Ovary (tissue), 9 donors: ENCODE results near the gene GGA1. TPM values are rescaled to one million over a fixed set of nuclear protein-coding genes. Genes with fewer than 3 reads are reported as not detected.

ENCODE experiments used
- DNase-seq, 5 donors: peaks; one replicate each; pipeline ENCODE4 v3.0.0-alpha.2; 2019 to 2020
- H3K27ac ChIP-seq, 2 donors: fragments of 200-600 bp; one replicate each; pipeline versions ENCODE4 v1.5.1 to v1.8.0; 2019 to 2022
- H3K27me3 ChIP-seq: fragments of 200-600 bp; one replicate; pipeline ENCODE4 v1.8.0; 2022
- H3K36me3 ChIP-seq: fragments of 200-600 bp; sonication (generic); one replicate; pipeline ENCODE4 v1.5.1; 2019
- H3K4me1 ChIP-seq: one replicate; pipeline ENCODE4 v1.8.1; 2013; ENCODE audit warnings: mild to moderate bottlenecking, moderate library complexity; ENCODE audit not compliant: insufficient read depth
- H3K4me3 ChIP-seq: fragments of 200-600 bp; sonication (generic); one replicate; pipeline ENCODE4 v1.5.1; 2017
- H3K9me3 ChIP-seq, 2 donors: fragments of 200-600 bp in 1 of 2; sonication (generic) in 1 of 2; one replicate each; pipeline versions ENCODE4 v1.5.1 to v1.8.1; 2013 to 2019; ENCODE audit warnings: mild to moderate bottlenecking in 1 of 2, moderate library complexity in 1 of 2
- EP300 ChIP-seq: sonication (generic); formaldehyde crosslinking; IDR thresholded peaks from one replicate; pipeline ENCODE4 v1.6.1; 2017; ENCODE audit warnings: antibody characterized with exemption
- POLR2A ChIP-seq: fragments of 450-650 bp; IDR thresholded peaks from one replicate; pipeline ENCODE4 v1.6.1; 2017; ENCODE audit warnings: antibody characterized with exemption, mild to moderate bottlenecking, moderate library complexity
- WGBS, 3 donors: extraction: QIAGEN DNeasy Blood & Tissue Kit in 1 of 3; methylation state at CpG; one replicate each; pipeline versions ENCODE4 v1.1.5 to v1.1.7; 2013 to 2017; 5-methylcytosine and 5-hydroxymethylcytosine counted together
- intact Hi-C, 4 donors: fragments of 100-400 bp; cut with DNase I; formaldehyde crosslinking; loops; one replicate each; pipeline versions ENCODE4 v1.11.0 to v1.15.1; 2022 to 2023
- polyA plus RNA-seq, 2 donors: library from polyadenylated mRNA; stranded (reverse); fragments of 200-250 nt in 1 of 2; fragments of 350-450 nt in 1 of 2; fragmentation: Illumina TruSeq in 1 of 2; extraction: RNeasy Lipid Tissue Mini Kit (QIAGEN cat#74804) in 1 of 2; gene quantifications; one replicate each; pipeline ENCODE4 v1.2.3, GENCODE V29; 2013 to 2014
- total RNA-seq, 7 donors: library from RNA; depleted of rRNA in 2 of 7; stranded (reverse); fragments of >200 nt in 2 of 7; fragmentation: NEBNext Ultra II Directional in 3 of 7; extraction: Animal tissue kit (Norgen Biotek cat#: 25700) in 3 of 7; gene quantifications; one replicate each; pipeline versions ENCODE4 v1.1.0 to v1.2.4, GENCODE V29; 2016 to 2023
- TF ChIP-seq, protein P1 (sequence below), 3 donors: fragments of 450-650 bp in 2 of 3; fragments of 200-600 bp in 1 of 3; IDR thresholded peaks; one replicate each; pipeline versions ENCODE4 v1.5.1 to v1.8.0; 2016 to 2022; ENCODE audit warnings: antibody characterized with exemption in 3 of 3, mild to moderate bottlenecking in 1 of 3
- donor health status: DM: no; HTN: no; CAD: no; lungs with moderate emphysema.
- donor health status: DM: no; HTN: no; CAD: no.
- donor health status: Bipolar disorder and iron deficiency.
- donor health status: DM: yes; HTN: yes; CAD: no.
- donor health status: DM: no; HTN: no; CAD: no.
- donor health status: DM: yes; HTN: yes; CAD: no.

GGA1 gene
- total and polyA plus RNA-seq, 9 donors: 24.1 to 64.7 (median 46.6) TPM

DNA sequence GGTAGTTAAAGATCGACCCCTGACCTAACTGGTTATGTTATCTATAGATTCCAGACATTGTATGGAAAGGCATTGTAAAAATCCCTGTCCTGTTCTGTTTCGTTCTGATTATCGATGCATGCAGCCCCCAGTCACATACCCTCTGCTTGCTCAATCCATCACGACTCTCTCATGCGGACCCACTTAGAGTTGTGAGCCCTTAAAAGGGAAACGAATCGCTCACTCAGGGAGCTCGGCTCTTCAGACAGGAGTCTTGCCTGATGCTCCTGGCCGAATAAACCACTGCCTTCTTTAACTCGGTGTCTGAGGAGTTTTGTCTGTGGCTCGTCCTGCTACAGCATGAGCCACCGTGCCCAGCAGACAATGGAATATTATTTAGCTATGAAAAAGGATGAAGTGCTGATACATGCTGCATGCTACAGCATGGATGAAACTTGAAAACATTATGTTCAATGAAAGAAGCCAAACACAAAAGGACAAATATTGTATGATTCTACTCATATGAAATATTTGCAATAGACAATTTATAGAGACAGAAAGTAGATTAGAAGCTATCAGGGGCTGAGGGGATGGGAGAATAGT lies 16.7 kb upstream of the GGA1 start:
- H3K36me3 ChIP-seq: no peaks in the 10 kb centered on the region
- intact Hi-C loops: loop anchor here (2.0 to 10.0 kb wide), 3 partner anchors 47 to 55 kb away; no protein-coding TSS in a partner anchor
- 81 to 86% (median 83%) methylated on average over 12 of the region's 12 CpGs for WGBS, 3 donors
- no peaks in the 10 kb centered on the region for H3K4me1 ChIP-seq
- H3K9me3 ChIP-seq: no peaks in the 10 kb centered on the region
- no peaks in the 10 kb centered on the region for H3K27me3 ChIP-seq
- no peak for DNase-seq
- H3K27ac ChIP-seq: no peak overlapping the region
- H3K4me3 ChIP-seq: no peak overlapping the region
- TF ChIP-seq, protein P1, sequence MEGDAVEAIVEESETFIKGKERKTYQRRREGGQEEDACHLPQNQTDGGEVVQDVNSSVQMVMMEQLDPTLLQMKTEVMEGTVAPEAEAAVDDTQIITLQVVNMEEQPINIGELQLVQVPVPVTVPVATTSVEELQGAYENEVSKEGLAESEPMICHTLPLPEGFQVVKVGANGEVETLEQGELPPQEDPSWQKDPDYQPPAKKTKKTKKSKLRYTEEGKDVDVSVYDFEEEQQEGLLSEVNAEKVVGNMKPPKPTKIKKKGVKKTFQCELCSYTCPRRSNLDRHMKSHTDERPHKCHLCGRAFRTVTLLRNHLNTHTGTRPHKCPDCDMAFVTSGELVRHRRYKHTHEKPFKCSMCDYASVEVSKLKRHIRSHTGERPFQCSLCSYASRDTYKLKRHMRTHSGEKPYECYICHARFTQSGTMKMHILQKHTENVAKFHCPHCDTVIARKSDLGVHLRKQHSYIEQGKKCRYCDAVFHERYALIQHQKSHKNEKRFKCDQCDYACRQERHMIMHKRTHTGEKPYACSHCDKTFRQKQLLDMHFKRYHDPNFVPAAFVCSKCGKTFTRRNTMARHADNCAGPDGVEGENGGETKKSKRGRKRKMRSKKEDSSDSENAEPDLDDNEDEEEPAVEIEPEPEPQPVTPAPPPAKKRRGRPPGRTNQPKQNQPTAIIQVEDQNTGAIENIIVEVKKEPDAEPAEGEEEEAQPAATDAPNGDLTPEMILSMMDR (IDR thresholded peaks at IDR 0.05): no peak
- TF ChIP-seq POLR2A (no peak), EP300 (no peak)

DNA sequence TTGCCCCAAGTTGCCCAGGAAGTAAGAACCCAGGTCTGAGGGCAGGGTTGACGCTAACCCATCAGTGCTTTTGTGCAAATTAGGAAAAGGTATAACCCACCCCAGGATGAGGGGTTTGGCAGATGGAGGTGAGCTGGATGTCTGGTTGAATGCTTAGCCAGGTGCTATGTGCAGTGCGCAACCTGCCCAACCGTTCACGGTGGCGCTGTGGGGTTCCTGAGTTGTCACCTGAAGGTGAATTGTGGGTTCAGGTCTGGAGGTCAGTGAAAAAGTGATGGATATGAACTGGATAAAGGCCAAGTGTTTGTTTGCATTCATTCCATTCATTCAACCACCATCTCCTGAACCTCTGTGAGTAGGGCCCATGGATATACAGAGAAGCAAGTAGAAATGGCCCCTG lies 14.4 kb upstream of the GGA1 start:
- Histone ChIP-seq H3K36me3 (no peaks in the 10 kb centered on the region), H3K4me1 (no peaks in the 10 kb centered on the region), H3K27me3 (no peaks in the 10 kb centered on the region), H3K27ac (no peak overlapping the region), H3K4me3 (no peak overlapping the region), H3K9me3 (no peaks in the 10 kb centered on the region)
- TF ChIP-seq POLR2A: no peak
- TF ChIP-seq EP300: no peak
- TF ChIP-seq, protein P1 (IDR thresholded peaks at IDR 0.05): no peak
- intact Hi-C loops: loop anchor here in 3 of 4 donors (5.0 to 10.0 kb wide), 2 partner anchors 49 to 57 kb away; no protein-coding TSS in a partner anchor
- no peak for DNase-seq
- 82 to 86% (median 85%) methylated on average over 5 of the region's 5 CpGs for WGBS, 3 donors

DNA sequence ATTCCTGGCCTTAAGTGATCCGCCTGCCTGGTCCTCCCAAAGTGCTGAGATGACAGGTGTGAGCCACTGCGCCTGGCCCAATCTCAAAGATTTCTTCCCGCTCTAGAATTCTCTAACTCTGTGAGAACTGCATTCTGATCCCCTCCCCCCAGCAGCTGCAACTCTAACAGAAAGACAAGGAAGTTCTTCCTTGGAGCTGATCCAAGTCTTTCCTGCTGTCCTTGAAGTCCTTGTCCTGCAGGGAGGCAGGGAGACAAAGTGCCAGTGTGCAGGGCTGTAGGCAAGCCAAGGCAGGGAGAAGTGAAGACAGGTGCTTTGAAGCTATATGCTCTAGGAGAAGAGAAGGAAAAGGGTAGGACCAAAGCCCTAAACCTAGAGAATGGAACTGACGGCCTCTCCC lies 9.5 kb upstream of the GGA1 start:
- DNase-seq: no peak
- Histone ChIP-seq H3K4me3 (no peak overlapping the region), H3K27ac (no peak overlapping the region), H3K9me3 (no peaks in the 10 kb centered on the region), H3K36me3 (no peaks in the 10 kb centered on the region), H3K27me3 (no peaks in the 10 kb centered on the region), H3K4me1 (no peaks in the 10 kb centered on the region)
- intact Hi-C loops: loop anchor here in 1 of 4 donors (10.0 kb wide), 1 partner anchor 54 kb away; no protein-coding TSS in a partner anchor
- no peak for TF ChIP-seq POLR2A
- TF ChIP-seq, protein P1 (IDR thresholded peaks at IDR 0.05): no peak
- TF ChIP-seq EP300: no peak
- WGBS, 3 donors: 42 to 49% (median 45%) methylated on average over 4 of the region's 4 CpGs

DNA sequence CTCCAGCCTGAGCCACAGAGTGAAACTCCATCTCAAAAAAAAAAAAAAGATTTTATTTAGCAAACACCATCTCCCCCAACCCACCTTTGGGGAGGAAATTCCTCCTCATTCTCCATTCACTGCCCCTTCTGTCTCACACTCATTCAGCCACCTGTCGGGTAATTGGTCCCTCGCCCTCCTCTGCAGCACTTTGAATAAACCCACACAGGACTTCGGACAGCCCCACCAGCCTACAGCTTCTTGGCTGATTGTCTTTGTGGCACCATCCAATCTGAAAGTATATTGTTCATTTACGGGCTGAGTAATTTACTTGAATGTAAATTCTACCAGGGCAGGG lies 7.5 kb upstream of the GGA1 start:
- Histone ChIP-seq H3K36me3 (no peaks in the 10 kb centered on the region), H3K4me3 (no peak overlapping the region), H3K4me1 (no peaks in the 10 kb centered on the region), H3K27ac (no peak overlapping the region), H3K9me3 (no peaks in the 10 kb centered on the region), H3K27me3 (no peaks in the 10 kb centered on the region)
- intact Hi-C loops: no loop called here
- TF ChIP-seq EP300 (no peak), POLR2A (no peak)
- TF ChIP-seq, protein P1 (IDR thresholded peaks at IDR 0.05): no peak
- DNase-seq: no peak
- WGBS, 3 donors: 55 to 66% (median 58%) methylated on average over 4 of the region's 4 CpGs
